ENCODE measurements around the gene BUB1.
"Not testable (repeated sequence)": the region's sequence is repeated elsewhere in the genome, so short reads cannot be mapped to it uniquely, and the experiment has no call there.

The BUB1 gene

DNA sequence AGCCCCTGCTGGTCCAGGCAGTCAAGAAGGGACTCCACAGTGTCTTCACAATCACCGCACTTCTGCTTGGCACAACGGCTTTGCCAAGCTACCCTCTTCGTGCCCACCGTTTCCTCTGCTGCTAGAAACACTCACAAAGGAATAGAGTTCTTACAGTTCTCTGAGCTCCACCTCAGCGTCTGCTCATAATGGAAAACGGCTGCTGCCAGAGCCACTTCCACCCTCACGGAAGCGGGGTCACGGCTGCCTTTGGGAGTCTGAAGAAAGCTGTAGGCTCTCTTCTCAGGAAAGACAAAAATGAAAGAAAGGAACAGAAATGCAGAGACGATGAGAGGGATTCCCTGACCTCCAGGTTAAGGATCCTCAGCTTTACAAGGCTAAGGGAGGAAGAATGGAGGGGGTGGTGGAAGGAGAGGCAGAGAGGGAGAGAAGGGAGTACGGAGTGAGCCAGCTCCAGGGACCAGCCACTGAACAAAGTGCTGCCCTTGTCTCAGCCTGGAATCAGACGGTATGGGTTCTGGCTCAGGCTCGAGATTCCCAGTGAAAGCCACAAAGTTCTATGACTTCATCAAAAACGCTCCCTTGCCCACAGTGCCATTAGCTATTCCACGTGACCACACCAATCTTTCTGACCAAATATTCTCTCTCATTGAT, 88.1 kb downstream of the BUB1 start:
- not testable (repeated sequence) for DNase-seq

GRCh38 chr2:110588520-110588919, 89.3 kb downstream of the BUB1 start:
- not testable (repeated sequence) for DNase-seq

All from CD4-positive, alpha-beta T cell treated with Interferon alpha-2 for 1 hour (primary cell).